OCI-LY3 (cell line): ENCODE results near the gene SELL.

Source experiments
- H2AFZ ChIP-seq: fragments of 200-600, 300-600 bp; shearing (Covaris generic); 2 replicates; pipeline ENCODE4 v1.6.0; 2014; ENCODE audit warnings: antibody characterized with exemption, low read depth, low read length
- H3K27ac ChIP-seq: fragments of 200-600, 300-600 bp; sonication (generic); 2 replicates; pipeline ENCODE4 v1.5.1; 2014; ENCODE audit warnings: mild to moderate bottlenecking, low read length, moderate library complexity, mixed read lengths
- H3K27me3 ChIP-seq: fragments of 200-600, 300-600 bp; sonication (generic); 2 replicates; pipeline ENCODE4 v1.6.1; 2014; ENCODE audit warnings: low read depth, low read length, mixed read lengths
- H3K36me3 ChIP-seq: fragments of 200-600, 300-600 bp; sonication (generic); replicated peaks from 2 replicates; pipeline ENCODE3; 2014; ENCODE audit warnings: low read depth, low read length, mixed read lengths
- H3K4me1 ChIP-seq: fragments of 300-600, 200-600 bp; sonication (generic); 2 replicates; pipeline ENCODE4 v1.6.1; 2014; ENCODE audit warnings: low read length, mixed read lengths
- H3K4me2 ChIP-seq: fragments of 200-600, 300-600 bp; sonication (generic); 2 replicates; pipeline ENCODE4 v1.6.1; 2014; ENCODE audit warnings: low read length, mixed read lengths
- H3K4me3 ChIP-seq: fragments of 300-600, 200-600 bp; sonication (generic); 2 replicates; pipeline ENCODE4 v1.5.1; 2014; ENCODE audit warnings: antibody characterized with exemption, mild to moderate bottlenecking, low read length, moderate library complexity
- H3K79me2 ChIP-seq: fragments of 300-600, 200-600 bp; shearing (Covaris generic); 2 replicates; pipeline ENCODE4 v1.6.1; 2014; ENCODE audit warnings: mild to moderate bottlenecking, low read length, mixed read lengths
- H3K9ac ChIP-seq: fragments of 300-600, 200-600 bp; shearing (Covaris generic); 2 replicates; pipeline ENCODE4 v1.6.0; 2014; ENCODE audit warnings: mild to moderate bottlenecking, low read length, moderate library complexity
- H3K9me3 ChIP-seq: fragments of 200-600, 300-600 bp; shearing (Covaris generic); 2 replicates; pipeline ENCODE4 v1.6.1; 2014; ENCODE audit warnings: low read length, mixed read lengths; ENCODE audit not compliant: insufficient read depth
- H4K20me1 ChIP-seq: fragments of 200-600, 300-600 bp; sonication (generic); 2 replicates; pipeline ENCODE4 v1.6.1; 2016; ENCODE audit warnings: low read length, mixed read lengths; ENCODE audit not compliant: insufficient read depth
- CTCF ChIP-seq: fragments of 200-600, 300-600 bp; sonication (generic); IDR thresholded peaks from 2 replicates; pipeline ENCODE4 v1.5.1; 2014; ENCODE audit warnings: antibody characterized with exemption, low read length, low read depth
- EZH2phosphoT487 ChIP-seq: fragments of 200-600 bp; shearing (Covaris generic); IDR thresholded peaks from 2 replicates; pipeline ENCODE4 v1.6.1; 2018; ENCODE audit warnings: antibody characterized with exemption, mixed run types, low read depth

The SELL gene

GRCh38 chr1:169707912-169708604 is 3.4 kb downstream of the SELL start:
- TF ChIP-seq CTCF (no peak), EZH2phosphoT487 (no peak)
- Histone ChIP-seq H4K20me1 (no peaks in the 10 kb centered on the region), H3K9me3 (no peaks in the 10 kb centered on the region), H3K27ac (peak overlapping the region; percentile 98), H2AFZ (no peak overlapping the region), H3K4me2 (peak overlapping the region; percentile 98), H3K27me3 (no peaks in the 10 kb centered on the region), H3K36me3 (peaks cover 75% of the 10 kb centered on the region), H3K9ac (peak overlapping the region; percentile 97), H3K4me3 (peak overlapping the region; percentile 80), H3K4me1 (peaks cover 75% of the 10 kb centered on the region), H3K79me2 (peaks cover 81% of the 10 kb centered on the region)

- H3K36me3 ChIP-seq: peaks cover 96% of the 10 kb centered on the region
- H2AFZ ChIP-seq: no peak overlapping the region
- no peaks in the 10 kb centered on the region for H3K27me3 ChIP-seq
- H3K9ac ChIP-seq: peak overlapping the region; percentile 97
- H3K4me3 ChIP-seq: peak overlapping the region; percentile 80
- H4K20me1 ChIP-seq: no peaks in the 10 kb centered on the region
- H3K27ac ChIP-seq: peak overlapping the region; percentile 98
- H3K9me3 ChIP-seq: no peaks in the 10 kb centered on the region
- H3K4me1 ChIP-seq: peaks cover 94% of the 10 kb centered on the region
- TF ChIP-seq CTCF: no peak
- no peak for TF ChIP-seq EZH2phosphoT487
- peaks cover 94% of the 10 kb centered on the region for H3K79me2 ChIP-seq
- H3K4me2 ChIP-seq: peak overlapping the region; percentile 98
Measured at GRCh38 chr1:169704797-169705196, 6.6 kb downstream of the SELL start.

- Histone ChIP-seq H3K27ac (peak overlapping the region; percentile 98), H3K36me3 (peaks cover 85% of the 10 kb centered on the region), H3K27me3 (no peaks in the 10 kb centered on the region), H3K9me3 (no peaks in the 10 kb centered on the region), H2AFZ (no peak overlapping the region), H3K4me2 (peak overlapping the region; percentile 98), H3K4me1 (peaks cover 99% of the 10 kb centered on the region), H3K4me3 (no peak overlapping the region), H3K79me2 (peaks cover 75% of the 10 kb centered on the region), H3K9ac (peak overlapping the region; percentile 3; the same call in 1 of the 2 replicates), H4K20me1 (no peaks in the 10 kb centered on the region)
- TF ChIP-seq CTCF (no peak), EZH2phosphoT487 (no peak)
Measured at GRCh38 chr1:169701261-169702005, 10.0 kb downstream of the SELL start.

- Histone ChIP-seq H3K36me3 (peaks cover 83% of the 10 kb centered on the region), H2AFZ (no peak overlapping the region), H3K9me3 (no peaks in the 10 kb centered on the region), H3K4me2 (peak overlapping the region; percentile 45), H3K9ac (peak overlapping the region; percentile 93), H3K27ac (peak overlapping the region; percentile 98), H3K4me1 (peaks cover 99% of the 10 kb centered on the region), H3K4me3 (peak overlapping the region; percentile 9), H3K27me3 (no peaks in the 10 kb centered on the region), H3K79me2 (peaks cover 70% of the 10 kb centered on the region), H4K20me1 (no peaks in the 10 kb centered on the region)
- TF ChIP-seq EZH2phosphoT487 (no peak), CTCF (peak; percentile 23)
Measured at GRCh38 chr1:169699707-169700106, 11.7 kb downstream of the SELL start.
